HG03025 (cell line): ENCODE measurements around the gene SEMA5A.

Experiments
- ATAC-seq: cut with Tn5 transposase; IDR thresholded peaks from one replicate; pipeline ENCODE4 v1.9.1; 2021; ENCODE audit warnings: mild to moderate bottlenecking, moderate library complexity; ENCODE audit not compliant: unreplicated experiment, low FRiP score

SEMA5A gene

GRCh38 chr5:9104571-9105339, 441.1 kb downstream of the SEMA5A start:
- no peak for ATAC-seq

DNA sequence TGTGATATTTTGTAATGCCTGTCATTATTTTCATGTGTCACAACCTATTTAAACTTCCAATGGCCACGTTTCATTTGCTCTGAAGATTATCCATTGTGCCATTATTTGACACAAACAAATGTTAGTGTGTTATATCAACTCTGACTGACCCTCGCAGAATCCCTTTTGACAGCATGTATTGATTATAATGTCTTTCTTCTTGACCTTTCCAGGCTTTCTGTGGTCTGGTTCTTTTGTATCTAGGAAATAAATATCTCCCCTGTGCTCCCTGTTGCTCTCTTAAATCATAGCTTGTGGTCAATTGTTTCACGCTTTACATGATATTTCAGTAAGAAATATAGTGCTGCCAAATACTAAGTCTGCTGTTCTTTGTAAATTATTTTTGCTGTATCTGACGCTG, 442.6 kb downstream of the SEMA5A start:
- no peak for ATAC-seq

GRCh38 chr5:9099689-9100088, 446.2 kb downstream of the SEMA5A start:
- no peak for ATAC-seq

GRCh38 chr5:9098990-9099389, 446.9 kb downstream of the SEMA5A start:
- no peak for ATAC-seq

GRCh38 chr5:9094582-9094981, 451.3 kb downstream of the SEMA5A start:
- no peak for ATAC-seq

GRCh38 chr5:9091896-9092662, 453.8 kb downstream of the SEMA5A start:
- no peak for ATAC-seq

GRCh38 chr5:9090381-9091026, 455.4 kb downstream of the SEMA5A start:
- no peak for ATAC-seq

- no peak for ATAC-seq
Observed at GRCh38 chr5:9089893-9090292, 456.0 kb downstream of the SEMA5A start.

GRCh38 chr5:9082996-9083395, 462.9 kb downstream of the SEMA5A start:
- ATAC-seq = no peak

GRCh38 chr5:9072701-9073100, 473.2 kb downstream of the SEMA5A start:
- no peak for ATAC-seq

- ATAC-seq = no peak
Observed at GRCh38 chr5:9071524-9071923, 474.4 kb downstream of the SEMA5A start.

- no peak for ATAC-seq
Observed at GRCh38 chr5:9071074-9071473, 474.8 kb downstream of the SEMA5A start.

DNA sequence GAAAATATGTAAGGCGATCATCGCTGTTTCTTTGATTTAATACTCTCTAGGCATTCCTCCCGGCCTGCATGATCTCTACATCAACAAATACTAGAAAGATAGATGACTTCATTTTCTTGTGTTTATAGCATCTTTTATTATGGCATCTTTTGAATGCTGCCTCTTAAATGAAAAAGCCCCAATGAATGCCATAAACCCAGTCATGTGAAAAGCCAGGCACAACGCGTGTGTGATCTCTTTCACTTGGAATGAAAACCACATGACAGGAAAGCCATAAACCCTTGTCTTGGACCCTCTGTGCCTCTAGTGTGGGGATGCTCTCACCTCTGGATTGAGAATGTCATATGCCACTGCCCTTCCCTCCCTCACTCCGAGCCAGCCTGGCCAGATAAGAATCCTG, 476.2 kb downstream of the SEMA5A start:
- no peak for ATAC-seq

DNA sequence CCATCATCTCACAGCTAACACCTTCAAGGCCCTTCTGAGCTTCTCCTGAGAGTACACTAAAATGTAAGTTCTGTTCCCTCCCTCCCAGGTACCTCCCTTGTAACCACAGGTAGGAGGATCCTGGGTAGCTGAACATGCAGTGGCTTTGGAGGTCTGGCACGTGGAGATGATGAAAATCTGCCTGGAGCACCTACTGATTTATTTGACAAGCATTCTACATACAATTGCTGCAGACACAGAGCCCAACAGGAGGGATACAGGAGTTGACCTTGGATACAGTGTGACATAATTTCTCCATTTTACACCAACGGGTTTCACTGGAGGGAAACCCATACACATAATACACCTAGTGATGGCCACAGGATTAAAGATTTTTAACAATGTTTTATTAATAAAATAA, 478.7 kb downstream of the SEMA5A start:
- ATAC-seq = no peak

DNA sequence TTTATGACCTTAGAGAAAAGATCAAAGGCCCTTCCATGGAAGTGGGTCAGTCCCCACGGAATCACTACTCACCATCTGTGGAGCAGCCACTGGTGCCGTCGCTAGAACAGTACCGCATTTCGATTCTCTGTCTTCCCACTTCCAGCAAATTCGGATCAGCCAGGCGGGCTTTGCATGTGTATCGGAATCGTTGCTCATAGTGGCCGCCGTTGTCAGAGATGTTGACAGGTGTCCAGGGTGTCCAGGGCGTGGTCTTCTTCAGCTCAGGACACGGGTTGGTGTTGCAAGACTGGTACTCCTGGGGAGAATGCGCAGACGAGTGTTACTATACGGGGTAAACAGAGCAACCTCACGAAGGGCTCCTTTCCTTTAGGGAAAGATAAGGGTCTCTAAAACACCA, 479.5 kb downstream of the SEMA5A start:
- no peak for ATAC-seq

- no peak for ATAC-seq
Observed at GRCh38 chr5:9063615-9064245, 482.1 kb downstream of the SEMA5A start.

GRCh38 chr5:9062873-9063272, 483.0 kb downstream of the SEMA5A start:
- peak; percentile 67 for ATAC-seq

- ATAC-seq = no peak
Observed at GRCh38 chr5:9059920-9060691, 485.8 kb downstream of the SEMA5A start.

DNA sequence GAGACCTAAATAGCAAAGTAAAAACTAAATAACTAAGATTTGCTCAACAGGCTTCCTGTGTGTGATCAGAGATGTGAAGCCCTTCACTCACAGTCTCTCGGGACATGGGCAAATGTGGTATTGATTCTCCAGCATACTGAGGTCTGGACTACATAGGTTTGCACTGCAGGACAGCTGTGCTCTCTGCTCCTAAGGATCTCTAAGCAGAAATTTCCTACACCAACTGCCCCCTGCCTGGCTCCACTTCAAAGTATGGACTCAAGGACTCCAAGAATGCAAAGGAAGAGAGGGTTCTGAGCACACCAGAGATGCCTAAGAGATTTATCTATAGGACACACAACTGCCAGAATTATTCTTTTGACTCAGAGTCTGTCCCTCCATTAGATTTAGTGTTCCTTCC, 487.2 kb downstream of the SEMA5A start:
- ATAC-seq = no peak

DNA sequence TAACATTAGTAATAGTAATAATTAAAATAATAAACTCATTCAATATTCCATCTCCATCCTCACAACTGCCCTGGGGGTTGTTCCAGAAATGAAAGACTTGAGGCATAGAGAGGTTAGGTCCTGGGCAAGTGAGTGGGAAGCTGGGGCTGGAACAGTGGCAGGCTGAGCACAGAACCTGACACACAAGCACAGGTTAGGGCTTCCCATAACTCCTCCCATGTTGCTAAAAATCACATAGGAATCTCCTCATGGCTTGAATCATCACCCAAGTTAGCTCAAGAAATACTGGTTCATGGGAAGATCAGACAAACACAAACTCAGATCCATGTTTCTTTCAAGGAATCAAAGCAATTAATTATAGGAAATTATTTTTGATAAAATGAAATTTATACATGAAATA, 487.7 kb downstream of the SEMA5A start:
- no peak for ATAC-seq
